Mesenteric fat pad (tissue), 1 donor: ENCODE measurements around the gene DCAF16. TPM values are rescaled to one million over a fixed set of nuclear protein-coding genes. Genes with fewer than 3 reads are reported as not detected.
A peak's percentile ranks its signal among the peaks of the same experiment; 100 is the strongest.
"Not testable (repeated sequence)": the region's sequence is repeated elsewhere in the genome, so short reads cannot be mapped to it uniquely, and the experiment has no call there.

ENCODE experiments used
- DNase-seq: peaks from one replicate; pipeline ENCODE4 v3.0.0-alpha.2; 2020; ENCODE audit warnings: low spot score
- long read RNA-seq: library from polyadenylated mRNA; unstranded; transcript quantifications from one replicate; pipeline ENCODE4 v2.0.0, GENCODE V29; 2020
- total RNA-seq: library from RNA; stranded (reverse); fragmentation: NEBNext Ultra II Directional; extraction: Animal tissue kit (Norgen Biotek cat#: 25700); gene quantifications from one replicate; pipeline ENCODE4 v1.2.1, GENCODE V29; 2021
- donor health status: DM: yes; HTN: yes; CAD: no.

Gene DCAF16
- 23.1 TPM for total RNA-seq
- long read RNA-seq, full-length matches to known transcripts: 6 of 18 reads
- long read RNA-seq, partial matches to known transcripts: 9 of 18 reads
- long read RNA-seq, other reads (novel, unspliced or antisense): 3 of 18 reads

GRCh38 chr4:17810260-17811077, at the start of gene DCAF16, which contains the start of gene NCAPG:
Gene DCAF16 (minus strand): TSS chr4:17810757. CDS start chr4:17804141, 6,616 bp downstream.
Gene NCAPG (plus strand): TSS chr4:17810979. CDS start chr4:17811078, 99 bp downstream.
- DNase-seq: peak; percentile 99

- DNase-seq: no peak
Observed at GRCh38 chr4:17859793-17860406, 49.3 kb upstream of the DCAF16 start.

- DNase-seq: no peak
Observed at GRCh38 chr4:17854036-17854435, 43.5 kb upstream of the DCAF16 start.

- no peak for DNase-seq
Observed at GRCh38 chr4:17851959-17852358, 41.4 kb upstream of the DCAF16 start.

- not testable (repeated sequence) for DNase-seq
Observed at GRCh38 chr4:17850295-17850694, 39.7 kb upstream of the DCAF16 start.

GRCh38 chr4:17846266-17846665, 35.7 kb upstream of the DCAF16 start:
- DNase-seq: no peak

- DNase-seq: no peak
Observed at GRCh38 chr4:17823871-17824669, 13.5 kb upstream of the DCAF16 start.

GRCh38 chr4:17817027-17817426, 6.5 kb upstream of the DCAF16 start:
- no peak for DNase-seq

GRCh38 chr4:17816142-17816541, 5.6 kb upstream of the DCAF16 start:
- DNase-seq: no peak

GRCh38 chr4:17814140-17814539, 3.6 kb upstream of the DCAF16 start:
- no peak for DNase-seq

- DNase-seq: no peak
Observed at GRCh38 chr4:17812801-17813200, 2.2 kb upstream of the DCAF16 start.

- DNase-seq: no peak
Observed at GRCh38 chr4:17812125-17812524, 1.6 kb upstream of the DCAF16 start.

GRCh38 chr4:17811078-17811603, 584 bp upstream of the DCAF16 start:
- DNase-seq: no peak

- DNase-seq: no peak
Observed at GRCh38 chr4:17809667-17810066, 890 bp downstream of the DCAF16 start.

- no peak for DNase-seq
Observed at GRCh38 chr4:17807446-17807845, 3.1 kb downstream of the DCAF16 start.

- no peak for DNase-seq
Observed at GRCh38 chr4:17805580-17806155, 4.9 kb downstream of the DCAF16 start.

GRCh38 chr4:17797808-17798207, 12.7 kb downstream of the DCAF16 start:
- no peak for DNase-seq

- no peak for DNase-seq
Observed at GRCh38 chr4:17794730-17795129, 15.8 kb downstream of the DCAF16 start.

GRCh38 chr4:17788956-17789355, 21.6 kb downstream of the DCAF16 start:
- no peak for DNase-seq

GRCh38 chr4:17787315-17787714, 23.2 kb downstream of the DCAF16 start:
- no peak for DNase-seq

GRCh38 chr4:17786567-17786966, 24.0 kb downstream of the DCAF16 start:
- no peak for DNase-seq
